GM12892 (cell line): ENCODE results near the gene PCED1B.

ENCODE experiments used
- POLR2AphosphoS5 ChIP-seq: IDR thresholded peaks from 2 replicates; pipeline ENCODE4 v1.6.1; 2011; ENCODE audit warnings: low read depth, low read length, control low read depth
- TAF1 ChIP-seq: IDR thresholded peaks from 2 replicates; pipeline ENCODE4 v1.6.1; 2011; ENCODE audit warnings: low read depth, mild to moderate bottlenecking, control low read depth, low read length, borderline replicate concordance

DNA sequence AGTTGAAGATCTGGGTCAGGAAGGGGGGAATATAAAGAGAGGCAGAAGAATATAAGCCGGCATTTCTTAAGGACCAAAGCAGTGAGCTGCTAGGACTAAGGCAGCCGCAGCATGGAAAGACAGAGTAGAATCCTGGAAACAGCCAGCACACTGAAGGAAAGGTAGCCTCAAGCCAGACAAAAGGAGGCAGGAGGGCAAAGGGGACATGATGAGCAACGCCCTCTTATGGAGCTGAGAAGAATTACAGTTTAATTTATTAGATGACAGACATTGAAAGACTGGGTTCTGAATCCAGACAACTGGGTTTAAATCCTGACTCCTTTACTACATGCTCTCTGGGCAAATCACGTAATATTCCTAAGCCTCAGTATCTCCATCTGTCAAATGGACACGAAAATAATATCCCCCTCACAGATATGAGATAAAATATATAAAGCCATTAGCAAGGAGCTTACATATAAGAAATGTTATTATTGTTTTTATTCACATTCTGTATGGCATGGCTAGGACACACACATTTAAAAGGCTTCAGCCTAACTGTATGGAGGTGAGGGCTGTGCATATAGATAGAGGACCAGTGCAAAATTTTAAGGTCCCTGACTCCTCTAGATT is 8.1 kb upstream of the PCED1B start:
- TF ChIP-seq TAF1 (no peak), POLR2AphosphoS5 (no peak)
